HG03039 (cell line): ENCODE results near the gene NAA35.

Experiments used
- ATAC-seq: cut with Tn5 transposase; IDR thresholded peaks from one replicate; pipeline ENCODE4 v1.9.1; 2021; ENCODE audit warnings: mild to moderate bottlenecking, moderate library complexity; ENCODE audit not compliant: unreplicated experiment

NAA35 gene

GRCh38 chr9:86057491-86057890 lies 116.5 kb downstream of the NAA35 start:
- no peak for ATAC-seq

GRCh38 chr9:86061972-86062739 lies 121.2 kb downstream of the NAA35 start:
- no peak for ATAC-seq

GRCh38 chr9:86062845-86063693 lies 122.1 kb downstream of the NAA35 start:
- ATAC-seq, result no peak

GRCh38 chr9:86064220-86064619 lies 123.3 kb downstream of the NAA35 start:
- ATAC-seq, result no peak

GRCh38 chr9:86069206-86069869 lies 128.4 kb downstream of the NAA35 start:
- no peak for ATAC-seq
